AG09319 (cell line): ENCODE measurements around the gene LRGUK.

Source experiments
- DNase-seq: peaks from one replicate; pipeline ENCODE4 v3.0.0-alpha.2; 2010; ENCODE audit warnings: low read depth; ENCODE audit errors: extremely low read depth
- TF ChIP-seq, protein P1 (sequence below): IDR thresholded peaks from 2 replicates; pipeline ENCODE4 v1.5.1; 2011; ENCODE audit warnings: low read depth, mild to moderate bottlenecking, inconsistent platforms, low read length, moderate library complexity

LRGUK gene

DNA sequence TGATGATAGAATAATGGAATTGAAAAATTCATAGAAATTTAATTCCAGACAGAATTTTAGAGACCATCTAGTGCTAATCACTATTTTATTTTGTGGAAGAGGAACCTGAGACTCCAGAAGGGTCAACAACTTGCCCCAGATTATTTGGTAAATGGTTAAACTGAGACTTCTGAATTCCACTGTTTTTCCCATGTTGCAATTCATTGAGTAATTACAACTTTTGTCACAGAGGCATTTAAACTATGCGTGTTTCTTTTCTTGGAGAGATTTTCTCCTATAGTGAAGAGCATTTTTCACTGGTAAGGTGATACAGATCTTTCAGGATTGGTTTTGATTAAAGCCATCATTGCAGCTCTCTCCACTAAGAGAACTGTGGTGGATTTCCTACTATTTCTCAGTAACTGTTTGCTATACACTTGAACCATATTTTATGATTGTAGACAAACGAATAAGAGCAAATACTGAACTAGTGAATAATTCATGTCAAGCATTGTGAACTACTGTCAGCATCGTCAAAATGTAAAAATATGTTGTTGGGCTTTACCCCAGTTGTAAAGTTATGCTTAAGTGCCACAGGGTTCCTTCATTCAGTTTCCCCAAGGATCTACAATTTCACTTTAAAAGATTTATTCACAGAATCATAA, 26.5 kb downstream of the LRGUK start:
- TF ChIP-seq, protein P1, sequence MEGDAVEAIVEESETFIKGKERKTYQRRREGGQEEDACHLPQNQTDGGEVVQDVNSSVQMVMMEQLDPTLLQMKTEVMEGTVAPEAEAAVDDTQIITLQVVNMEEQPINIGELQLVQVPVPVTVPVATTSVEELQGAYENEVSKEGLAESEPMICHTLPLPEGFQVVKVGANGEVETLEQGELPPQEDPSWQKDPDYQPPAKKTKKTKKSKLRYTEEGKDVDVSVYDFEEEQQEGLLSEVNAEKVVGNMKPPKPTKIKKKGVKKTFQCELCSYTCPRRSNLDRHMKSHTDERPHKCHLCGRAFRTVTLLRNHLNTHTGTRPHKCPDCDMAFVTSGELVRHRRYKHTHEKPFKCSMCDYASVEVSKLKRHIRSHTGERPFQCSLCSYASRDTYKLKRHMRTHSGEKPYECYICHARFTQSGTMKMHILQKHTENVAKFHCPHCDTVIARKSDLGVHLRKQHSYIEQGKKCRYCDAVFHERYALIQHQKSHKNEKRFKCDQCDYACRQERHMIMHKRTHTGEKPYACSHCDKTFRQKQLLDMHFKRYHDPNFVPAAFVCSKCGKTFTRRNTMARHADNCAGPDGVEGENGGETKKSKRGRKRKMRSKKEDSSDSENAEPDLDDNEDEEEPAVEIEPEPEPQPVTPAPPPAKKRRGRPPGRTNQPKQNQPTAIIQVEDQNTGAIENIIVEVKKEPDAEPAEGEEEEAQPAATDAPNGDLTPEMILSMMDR: no peak

DNA sequence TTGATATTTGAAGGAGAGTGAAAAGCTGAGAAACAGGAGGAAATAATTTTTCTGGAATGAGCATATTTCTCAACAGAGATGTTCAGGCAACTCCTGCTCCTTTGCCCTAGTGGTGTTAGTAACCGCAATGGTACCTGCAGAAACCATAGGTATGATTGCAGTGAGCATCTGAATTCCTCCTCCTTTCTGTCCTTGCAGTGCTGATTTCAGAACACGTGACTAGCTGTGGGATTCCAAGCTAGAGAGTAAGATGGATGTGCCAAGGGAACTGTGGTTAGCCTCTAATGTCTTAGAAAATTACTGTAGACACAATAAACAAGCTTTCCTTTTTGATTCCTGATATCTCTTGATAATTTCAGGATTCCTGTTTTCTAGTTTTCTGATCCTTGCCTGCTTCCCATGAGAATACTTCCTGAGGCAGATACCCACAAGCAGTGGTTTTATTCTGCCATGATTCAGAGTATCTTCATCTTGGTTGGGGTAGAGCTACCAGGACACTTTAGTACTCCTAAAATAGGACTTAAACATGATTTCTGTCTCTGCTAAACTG, 27.5 kb downstream of the LRGUK start:
- no peak for DNase-seq
- TF ChIP-seq, protein P1: no peak

More for the DNA sequence above, 26.5 kb downstream of the LRGUK start:
- no peak for DNase-seq

DNA sequence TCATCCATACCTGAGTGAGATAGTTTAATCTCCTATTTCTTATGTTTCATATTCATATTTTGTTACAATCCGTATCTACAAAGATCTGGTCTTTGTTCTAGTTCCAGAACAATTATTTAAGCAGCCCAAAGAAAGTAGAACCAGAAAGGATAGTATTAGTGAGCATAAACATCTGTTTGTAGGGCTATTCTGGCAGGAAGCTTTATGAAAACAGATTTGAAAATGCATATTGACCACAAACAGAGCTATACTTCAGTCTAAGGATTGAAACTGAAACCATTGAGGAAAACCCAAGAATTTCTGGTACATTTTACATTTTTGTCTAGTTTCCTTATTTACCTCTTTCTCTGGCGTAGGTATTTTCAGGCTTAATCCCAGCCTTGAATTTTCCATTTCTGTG, 28.1 kb downstream of the LRGUK start:
- TF ChIP-seq, protein P1: no peak
- no peak for DNase-seq

DNA sequence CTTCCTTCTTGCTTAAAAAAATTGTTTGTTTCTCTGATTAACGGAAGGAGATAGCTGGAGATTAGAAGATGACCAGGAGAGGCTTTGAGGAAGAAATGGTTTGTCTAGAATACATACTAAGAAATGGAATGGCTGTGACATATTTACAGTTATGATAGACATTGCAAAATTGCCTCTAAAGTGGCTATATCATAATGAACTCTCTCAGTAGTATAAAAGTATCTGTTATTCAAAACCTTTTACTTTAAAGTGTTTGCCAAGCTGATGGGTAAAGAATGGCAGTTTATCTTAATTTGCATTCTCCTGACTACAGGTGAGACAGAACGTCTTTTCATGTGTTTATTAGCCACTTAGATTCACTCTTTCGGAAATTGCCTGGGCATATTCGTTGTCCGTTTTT, 28.7 kb downstream of the LRGUK start:
- DNase-seq: no peak
- TF ChIP-seq, protein P1: no peak

DNA sequence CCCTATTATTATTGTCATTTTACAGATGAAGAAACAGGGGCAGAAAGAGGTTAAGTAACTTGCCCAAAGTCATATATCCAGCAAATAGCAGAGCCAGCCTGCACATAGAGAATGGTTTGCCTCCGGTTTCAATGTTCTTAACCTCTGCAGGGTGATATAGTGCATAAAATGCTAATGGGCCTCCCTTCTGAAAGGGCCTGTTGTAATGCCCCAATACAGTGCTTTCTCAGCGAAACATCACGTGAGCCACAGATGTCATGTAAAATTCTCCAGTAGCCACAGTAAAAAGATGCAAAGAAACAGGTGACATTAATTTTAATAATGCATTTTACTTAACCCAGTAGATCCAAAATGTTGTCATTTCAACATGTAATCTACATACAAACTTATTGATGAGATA, 38.1 kb downstream of the LRGUK start:
- DNase-seq: no peak
- TF ChIP-seq, protein P1: no peak

DNA sequence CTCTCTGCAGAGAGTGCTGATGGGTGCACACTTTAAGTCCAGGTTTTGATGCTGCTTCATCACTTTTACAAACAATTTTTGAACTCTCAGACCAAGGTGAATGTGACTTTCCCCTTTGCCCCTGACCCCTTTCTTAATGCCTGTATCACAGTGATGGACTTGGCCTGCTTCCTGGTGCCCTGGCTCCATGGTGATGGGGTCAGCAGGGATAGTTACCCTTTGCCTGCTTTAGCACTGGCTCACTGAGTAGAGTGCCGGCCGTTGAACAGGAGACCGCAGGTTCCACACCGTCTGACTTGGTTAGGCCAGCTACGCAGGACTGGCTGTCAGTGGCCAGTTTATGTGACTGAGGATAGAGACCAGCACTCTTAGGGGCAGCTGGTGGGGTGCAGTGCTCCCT, 40.1 kb downstream of the LRGUK start:
- TF ChIP-seq, protein P1: no peak
- no peak for DNase-seq

DNA sequence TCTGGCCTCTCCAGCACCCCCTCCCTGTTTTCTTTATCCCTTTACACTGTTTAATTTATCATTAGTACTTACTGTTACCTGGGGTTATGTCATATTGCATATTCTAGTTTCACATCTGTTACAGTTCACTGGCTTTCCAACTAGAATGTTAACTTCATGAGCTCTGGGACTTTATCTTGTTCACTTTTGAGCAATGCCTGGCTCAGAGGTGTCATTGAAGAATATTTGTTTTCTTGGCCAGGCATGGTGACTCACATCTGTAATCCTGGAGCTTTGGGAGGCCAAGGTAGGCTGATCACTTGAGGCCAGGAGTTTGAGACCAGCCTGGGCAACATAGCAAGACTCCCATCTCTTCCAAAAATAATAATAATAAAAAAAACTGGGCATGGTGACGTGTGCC, 40.7 kb downstream of the LRGUK start:
- DNase-seq: no peak
- TF ChIP-seq, protein P1: no peak
